ENCODE results near the gene ZNF500. TPM values are rescaled to one million over a fixed set of nuclear protein-coding genes. Genes with fewer than 3 reads are reported as not detected.

Gene ZNF500
- total and polyA plus RNA-seq, 2 donors from 2014 or later, result 4.9 to 18.3 TPM

DNA sequence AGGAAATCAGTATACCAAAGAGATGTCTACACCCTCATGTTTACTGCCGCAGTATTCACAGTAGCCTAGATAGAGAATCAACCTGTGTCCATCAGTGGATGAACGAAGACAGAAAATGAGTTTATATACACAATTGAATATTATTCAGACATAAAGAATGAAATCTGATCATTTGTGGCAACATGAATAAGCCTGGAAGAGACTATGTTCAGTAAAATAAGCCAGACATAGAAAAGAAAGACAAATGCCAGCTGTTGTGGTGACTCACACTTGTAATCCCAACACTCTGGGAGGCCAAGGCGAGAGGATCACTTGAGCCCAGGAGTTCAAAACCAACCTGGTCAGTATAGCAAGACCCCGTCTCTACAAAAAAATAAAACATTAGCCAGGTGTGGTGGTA, 57.5 kb downstream of the ZNF500 start:
- no peaks in the 10 kb centered on the region for H3K9me3 ChIP-seq (ENCODE audit: control insufficient read depth in 2 of 3, insufficient read depth in 1 of 3, low read length in 3 of 3)
- intact Hi-C loops (cut with DNase I), result no loop called here
- H3K4me1 ChIP-seq (ENCODE audit: control insufficient read depth in 2 of 3, insufficient read depth in 2 of 3, low read depth in 1 of 3, low read length in 3 of 3), result peaks cover 0 to 11% (median 8%) of the 10 kb centered on the region in 3 donors
- no peak for DNase-seq
- H3K27me3 ChIP-seq (ENCODE audit: control insufficient read depth, insufficient read depth, low read length), result no peaks in the 10 kb centered on the region
- TF ChIP-seq, protein P1, sequence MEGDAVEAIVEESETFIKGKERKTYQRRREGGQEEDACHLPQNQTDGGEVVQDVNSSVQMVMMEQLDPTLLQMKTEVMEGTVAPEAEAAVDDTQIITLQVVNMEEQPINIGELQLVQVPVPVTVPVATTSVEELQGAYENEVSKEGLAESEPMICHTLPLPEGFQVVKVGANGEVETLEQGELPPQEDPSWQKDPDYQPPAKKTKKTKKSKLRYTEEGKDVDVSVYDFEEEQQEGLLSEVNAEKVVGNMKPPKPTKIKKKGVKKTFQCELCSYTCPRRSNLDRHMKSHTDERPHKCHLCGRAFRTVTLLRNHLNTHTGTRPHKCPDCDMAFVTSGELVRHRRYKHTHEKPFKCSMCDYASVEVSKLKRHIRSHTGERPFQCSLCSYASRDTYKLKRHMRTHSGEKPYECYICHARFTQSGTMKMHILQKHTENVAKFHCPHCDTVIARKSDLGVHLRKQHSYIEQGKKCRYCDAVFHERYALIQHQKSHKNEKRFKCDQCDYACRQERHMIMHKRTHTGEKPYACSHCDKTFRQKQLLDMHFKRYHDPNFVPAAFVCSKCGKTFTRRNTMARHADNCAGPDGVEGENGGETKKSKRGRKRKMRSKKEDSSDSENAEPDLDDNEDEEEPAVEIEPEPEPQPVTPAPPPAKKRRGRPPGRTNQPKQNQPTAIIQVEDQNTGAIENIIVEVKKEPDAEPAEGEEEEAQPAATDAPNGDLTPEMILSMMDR (IDR thresholded peaks at IDR 0.05; ENCODE audit: borderline replicate concordance, extremely low read depth, insufficient read depth), result no peak
- H3K4me3 ChIP-seq (ENCODE audit: low read length in 3 of 3), result no peak overlapping the region
- H3K36me3 ChIP-seq (ENCODE audit: control insufficient read depth in 2 of 3, insufficient read depth in 3 of 3, low read length in 3 of 3), result peaks cover 4 to 11% (median 5%) of the 10 kb centered on the region in 3 donors
- H3K9ac ChIP-seq (ENCODE audit: low read length in 3 of 3), result no peak overlapping the region
- no peak for FAIRE-seq
- no peak overlapping the region for H3K27ac ChIP-seq (ENCODE audit: low read depth in 2 of 2, low read length in 2 of 2)

DNA sequence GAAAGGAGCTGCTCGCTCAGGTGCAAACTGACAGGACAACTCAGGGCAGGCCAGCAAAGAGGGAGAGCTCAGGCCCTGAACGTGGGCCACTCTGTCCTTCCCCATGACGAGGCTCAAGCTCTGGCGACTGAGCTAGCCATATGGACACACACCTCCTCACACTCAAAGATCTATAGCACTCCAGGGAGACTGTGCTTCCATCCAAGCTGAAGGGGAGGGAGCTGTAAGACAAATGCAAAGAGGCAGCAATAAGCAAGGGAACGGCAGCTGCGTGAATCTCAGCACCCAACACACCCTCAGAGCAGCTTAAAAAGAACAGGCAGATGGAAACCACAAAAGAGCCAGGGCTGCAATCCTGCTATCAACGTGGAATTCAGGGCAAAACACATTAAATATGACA, 60.1 kb downstream of the ZNF500 start:
- TF ChIP-seq, protein P1 (IDR thresholded peaks at IDR 0.05; ENCODE audit: borderline replicate concordance, extremely low read depth, insufficient read depth), result no peak
- H3K9ac ChIP-seq (ENCODE audit: low read length in 3 of 3), result no peak overlapping the region
- H3K4me3 ChIP-seq (ENCODE audit: low read length in 3 of 3), result no peak overlapping the region
- DNase-seq (peak in 1 of 5 donors; percentile 43), FAIRE-seq (no peak)
- intact Hi-C loops (cut with DNase I), result no loop called here
- H3K27me3 ChIP-seq (ENCODE audit: control insufficient read depth, insufficient read depth, low read length), result no peaks in the 10 kb centered on the region
- H3K4me1 ChIP-seq (ENCODE audit: control insufficient read depth in 2 of 3, insufficient read depth in 2 of 3, low read depth in 1 of 3, low read length in 3 of 3), result peaks cover 0 to 32% (median 23%) of the 10 kb centered on the region in 3 donors
- H3K9me3 ChIP-seq (ENCODE audit: control insufficient read depth in 2 of 3, insufficient read depth in 1 of 3, low read length in 3 of 3), result no peaks in the 10 kb centered on the region
- H3K27ac ChIP-seq (ENCODE audit: low read depth in 2 of 2, low read length in 2 of 2), result no peak overlapping the region
- H3K36me3 ChIP-seq (ENCODE audit: control insufficient read depth in 2 of 3, insufficient read depth in 3 of 3, low read length in 3 of 3), result peaks cover 0 to 4% (median 0%) of the 10 kb centered on the region in 3 donors

DNA sequence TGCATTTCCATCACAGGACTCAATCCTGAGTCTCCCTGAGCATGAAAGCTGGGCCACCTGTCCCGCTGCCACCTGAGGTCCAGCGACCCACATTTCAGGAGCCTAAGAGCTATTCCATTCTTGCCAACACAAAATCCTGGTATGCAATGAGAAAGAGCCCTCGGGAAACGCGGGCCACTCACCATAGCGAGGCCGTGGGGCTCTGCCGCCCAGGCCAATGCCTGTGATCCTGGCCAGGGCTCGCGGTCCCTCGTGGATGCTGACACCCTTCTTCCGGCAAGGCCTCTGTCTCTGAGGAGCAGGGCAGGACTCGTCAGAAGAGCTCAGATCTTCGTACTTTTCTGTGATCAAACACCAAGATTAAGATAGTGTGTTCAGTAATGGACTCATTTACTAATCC, 62.0 kb downstream of the ZNF500 start:
- TF ChIP-seq, protein P1 (IDR thresholded peaks at IDR 0.05; ENCODE audit: borderline replicate concordance, extremely low read depth, insufficient read depth), result no peak
- H3K9me3 ChIP-seq (ENCODE audit: control insufficient read depth in 2 of 3, insufficient read depth in 1 of 3, low read length in 3 of 3), result no peaks in the 10 kb centered on the region
- peak overlapping the region in 1 of 2 donors; percentile 39 for H3K27ac ChIP-seq (ENCODE audit: low read depth in 2 of 2, low read length in 2 of 2)
- peaks cover 0 to 35% (median 25%) of the 10 kb centered on the region in 3 donors for H3K4me1 ChIP-seq (ENCODE audit: control insufficient read depth in 2 of 3, insufficient read depth in 2 of 3, low read depth in 1 of 3, low read length in 3 of 3)
- H3K27me3 ChIP-seq (ENCODE audit: control insufficient read depth, insufficient read depth, low read length), result no peaks in the 10 kb centered on the region
- DNase-seq (peak in 1 of 5 donors; percentile 51), FAIRE-seq (no peak)
- H3K36me3 ChIP-seq (ENCODE audit: control insufficient read depth in 2 of 3, insufficient read depth in 3 of 3, low read length in 3 of 3), result peaks cover 5 to 12% (median 5%) of the 10 kb centered on the region in 3 donors
- intact Hi-C loops (cut with DNase I), result no loop called here
- no peak overlapping the region for H3K4me3 ChIP-seq (ENCODE audit: low read length in 3 of 3)
- H3K9ac ChIP-seq (ENCODE audit: low read length in 3 of 3), result no peak overlapping the region

DNA sequence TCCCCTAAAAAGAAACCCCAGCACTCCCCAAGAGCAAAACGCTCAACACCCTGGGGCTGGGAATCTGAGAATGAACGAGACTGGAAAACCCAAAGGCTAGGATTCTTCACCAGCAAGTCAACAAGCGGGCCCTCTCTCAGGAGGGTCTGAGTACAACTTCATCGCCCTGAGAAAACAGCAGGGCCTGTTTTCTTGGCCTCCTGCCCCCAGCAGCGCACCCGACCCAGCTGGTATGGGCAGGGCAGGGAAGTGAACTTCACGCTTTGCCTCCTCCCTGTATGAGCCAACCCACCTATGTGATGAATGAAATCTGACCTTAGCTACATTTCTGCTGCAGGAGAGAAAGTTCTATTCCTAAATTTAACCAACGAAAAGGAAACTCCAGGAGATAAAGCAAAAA, 62.5 kb downstream of the ZNF500 start:
- H3K27ac ChIP-seq (ENCODE audit: low read depth in 2 of 2, low read length in 2 of 2), result peak overlapping the region; percentile 73 to 82
- no peak overlapping the region for H3K4me3 ChIP-seq (ENCODE audit: low read length in 3 of 3)
- H3K9me3 ChIP-seq (ENCODE audit: control insufficient read depth in 2 of 3, insufficient read depth in 1 of 3, low read length in 3 of 3), result no peaks in the 10 kb centered on the region
- H3K36me3 ChIP-seq (ENCODE audit: control insufficient read depth in 2 of 3, insufficient read depth in 3 of 3, low read length in 3 of 3), result peaks cover 5 to 15% (median 6%) of the 10 kb centered on the region in 3 donors
- peak overlapping the region in 1 of 3 donors; percentile 26 for H3K9ac ChIP-seq (ENCODE audit: low read length in 3 of 3)
- DNase-seq, result peak in 1 of 5 donors; percentile 47
- no peak for FAIRE-seq
- H3K27me3 ChIP-seq (ENCODE audit: control insufficient read depth, insufficient read depth, low read length), result no peaks in the 10 kb centered on the region
- TF ChIP-seq, protein P1 (IDR thresholded peaks at IDR 0.05; ENCODE audit: borderline replicate concordance, extremely low read depth, insufficient read depth), result no peak
- intact Hi-C loops (cut with DNase I), result no loop called here
- peaks cover 0 to 35% (median 25%) of the 10 kb centered on the region in 3 donors for H3K4me1 ChIP-seq (ENCODE audit: control insufficient read depth in 2 of 3, insufficient read depth in 2 of 3, low read depth in 1 of 3, low read length in 3 of 3)
